HEK293 (cell line): ENCODE measurements around the gene TNNI3.

Experiments
- CTCF ChIA-PET: fragments of 350-600 bp; formaldehyde crosslinking; extraction: SDS; loops from one replicate; lab custom pipeline; 2021; ENCODE audit warnings: antibody characterized with exemption; lab: Yijun Ruan, JAX
- POLR2A ChIA-PET: fragments of 300-600 bp; formaldehyde crosslinking; extraction: SDS; loops from one replicate; lab custom pipeline; 2020; ENCODE audit warnings: antibody characterized with exemption, inconsistent platforms; lab: Yijun Ruan, JAX
- H3K27ac ChIP-seq: fragments of 200-500 bp; sonication (Bioruptor generic); 2 replicates; pipeline ENCODE4 v1.5.1; 2014; ENCODE audit warnings: low read depth, low read length, control low read depth, inconsistent platforms; ENCODE audit errors: extremely low read depth
- H3K36me3 ChIP-seq, 2 experiments: fragments of 200-500 bp in 1 of 2; sonication (Bioruptor generic) in 1 of 2; 1 replicate in 1 of 2; 2 replicates in 1 of 2; pipeline ENCODE4 v1.5.1; 2014 to 2017; ENCODE audit warnings: inconsistent platforms in 2 of 2, low read length in 2 of 2; ENCODE audit not compliant: control insufficient read depth in 2 of 2, insufficient read depth in 1 of 2
- H3K4me1 ChIP-seq: fragments of 200-500 bp; sonication (Bioruptor generic); 2 replicates; pipeline ENCODE4 v1.5.1; 2014; ENCODE audit warnings: mild to moderate bottlenecking, low read length, inconsistent platforms; ENCODE audit not compliant: control insufficient read depth, insufficient read depth
- H3K4me3 ChIP-seq: 2 replicates; pipeline ENCODE4 v1.5.1; 2011; ENCODE audit warnings: low read depth, mild to moderate bottlenecking, control low read depth, low read length, moderate library complexity
- H3K9me3 ChIP-seq: fragments of 200-500 bp; sonication (Bioruptor generic); 2 replicates; pipeline ENCODE4 v1.5.1; 2014; ENCODE audit warnings: low read depth, low read length, inconsistent platforms; ENCODE audit not compliant: control insufficient read depth, insufficient read depth
- BCL11A ChIP-seq: fragments of 450-650 bp; formaldehyde crosslinking; IDR thresholded peaks from 2 replicates; pipeline ENCODE4 v1.5.1; 2016; ENCODE audit warnings: low read depth, missing biosample characterization, missing genetic modification characterization
- KLF10 ChIP-seq: fragments of 450-650 bp; IDR thresholded peaks from 2 replicates; pipeline ENCODE4 v1.5.1; 2018; ENCODE audit warnings: missing biosample characterization, mild to moderate bottlenecking, missing genetic modification characterization
- OVOL3 ChIP-seq: fragments of 450-650 bp; formaldehyde crosslinking; IDR thresholded peaks from 2 replicates; pipeline ENCODE4 v1.5.1; 2016; ENCODE audit warnings: missing biosample characterization, missing genetic modification characterization
- TRIM28 ChIP-seq: IDR thresholded peaks from 2 replicates; pipeline ENCODE4 v1.6.1; 2011; ENCODE audit warnings: low read length, control low read depth, borderline replicate concordance
- ZBTB48 ChIP-seq: fragments of 450-650 bp; formaldehyde crosslinking; IDR thresholded peaks from 2 replicates; pipeline ENCODE4 v1.5.1; 2016; ENCODE audit warnings: missing biosample characterization, missing genetic modification characterization
- ZFP37 ChIP-seq: fragments of 450-650 bp; formaldehyde crosslinking; IDR thresholded peaks from 2 replicates; pipeline ENCODE4 v1.5.1; 2016; ENCODE audit warnings: missing biosample characterization, missing genetic modification characterization
- ZIC2 ChIP-seq: fragments of 450-650 bp; formaldehyde crosslinking; IDR thresholded peaks from 2 replicates; pipeline ENCODE4 v1.5.1; 2016; ENCODE audit warnings: missing biosample characterization, missing genetic modification characterization
- ZNF133 ChIP-seq: fragments of 450-650 bp; formaldehyde crosslinking; IDR thresholded peaks from 2 replicates; pipeline ENCODE4 v1.5.1; 2016; ENCODE audit warnings: missing biosample characterization, missing genetic modification characterization
- ZNF138 ChIP-seq: fragments of 450-650 bp; formaldehyde crosslinking; IDR thresholded peaks from 2 replicates; pipeline ENCODE4 v1.5.1; 2016; ENCODE audit warnings: missing biosample characterization, missing genetic modification characterization, borderline replicate concordance
- ZNF155 ChIP-seq: fragments of 450-650 bp; formaldehyde crosslinking; IDR thresholded peaks from 2 replicates; pipeline ENCODE4 v1.5.1; 2016; ENCODE audit warnings: missing biosample characterization, missing genetic modification characterization
- ZNF19 ChIP-seq: fragments of 450-650 bp; formaldehyde crosslinking; IDR thresholded peaks from 2 replicates; pipeline ENCODE4; 2016; ENCODE audit warnings: missing biosample characterization, missing genetic modification characterization, low read depth
- ZNF24 ChIP-seq: fragments of 450-650 bp; formaldehyde crosslinking; IDR thresholded peaks from 2 replicates; pipeline ENCODE4 v1.5.1; 2016; ENCODE audit warnings: missing biosample characterization, missing genetic modification characterization
- ZNF311 ChIP-seq: fragments of 450-650 bp; formaldehyde crosslinking; IDR thresholded peaks from 2 replicates; pipeline ENCODE4 v1.5.1; 2017; ENCODE audit warnings: missing biosample characterization, missing genetic modification characterization, borderline replicate concordance
- ZNF404 ChIP-seq: fragments of 450-650 bp; formaldehyde crosslinking; IDR thresholded peaks from 2 replicates; pipeline ENCODE4 v1.5.1; 2017; ENCODE audit warnings: missing biosample characterization, missing genetic modification characterization
- ZNF416 ChIP-seq: fragments of 450-650 bp; formaldehyde crosslinking; IDR thresholded peaks from 2 replicates; pipeline ENCODE4 v1.5.1; 2016; ENCODE audit warnings: missing biosample characterization, missing genetic modification characterization
- ZNF571 ChIP-seq: fragments of 450-650 bp; formaldehyde crosslinking; IDR thresholded peaks from 2 replicates; pipeline ENCODE4 v1.5.0; 2017; ENCODE audit warnings: missing biosample characterization, missing genetic modification characterization
- ZNF658 ChIP-seq: fragments of 450-650 bp; formaldehyde crosslinking; IDR thresholded peaks from 2 replicates; pipeline ENCODE4; 2016; ENCODE audit warnings: missing biosample characterization, missing genetic modification characterization
- ZNF701 ChIP-seq: fragments of 450-650 bp; formaldehyde crosslinking; IDR thresholded peaks from 2 replicates; pipeline ENCODE4 v1.5.1; 2016; ENCODE audit warnings: missing biosample characterization, missing genetic modification characterization
- ZNF76 ChIP-seq: fragments of 450-650 bp; formaldehyde crosslinking; IDR thresholded peaks from 2 replicates; pipeline ENCODE4; 2016; ENCODE audit warnings: low read depth, missing biosample characterization, missing genetic modification characterization, borderline replicate concordance
- ZNF776 ChIP-seq: fragments of 450-650 bp; formaldehyde crosslinking; IDR thresholded peaks from 2 replicates; pipeline ENCODE4 v1.5.0; 2017; ENCODE audit warnings: missing biosample characterization, missing genetic modification characterization, borderline replicate concordance
- TF ChIP-seq, protein P1 (sequence below): fragments of 450-650 bp; formaldehyde crosslinking; IDR thresholded peaks from 2 replicates; pipeline ENCODE4 v1.5.1; 2016; ENCODE audit warnings: missing biosample characterization, missing genetic modification characterization
- TF ChIP-seq, protein P2 (sequence below): fragments of 450-650 bp; formaldehyde crosslinking; IDR thresholded peaks from 2 replicates; pipeline ENCODE4 v1.5.1; 2016; ENCODE audit warnings: missing biosample characterization, missing genetic modification characterization
- TF ChIP-seq, protein P3 (sequence below): fragments of 450-650 bp; formaldehyde crosslinking; IDR thresholded peaks from 2 replicates; pipeline ENCODE4 v1.5.1; 2017; ENCODE audit warnings: missing biosample characterization, missing genetic modification characterization
- TF ChIP-seq, protein P4 (sequence below): fragments of 450-650 bp; formaldehyde crosslinking; IDR thresholded peaks from 2 replicates; pipeline ENCODE4 v1.5.1; 2017; ENCODE audit warnings: missing biosample characterization, missing genetic modification characterization
- TF ChIP-seq, protein P5 (sequence below): fragments of 450-650 bp; formaldehyde crosslinking; IDR thresholded peaks from 2 replicates; pipeline ENCODE4 v1.5.1; 2016; ENCODE audit warnings: missing biosample characterization, missing genetic modification characterization
- TF ChIP-seq, protein P6 (sequence below): fragments of 450-650 bp; formaldehyde crosslinking; IDR thresholded peaks from 2 replicates; pipeline ENCODE4 v1.5.1; 2017; ENCODE audit warnings: missing biosample characterization, missing genetic modification characterization

TNNI3 gene

DNA sequence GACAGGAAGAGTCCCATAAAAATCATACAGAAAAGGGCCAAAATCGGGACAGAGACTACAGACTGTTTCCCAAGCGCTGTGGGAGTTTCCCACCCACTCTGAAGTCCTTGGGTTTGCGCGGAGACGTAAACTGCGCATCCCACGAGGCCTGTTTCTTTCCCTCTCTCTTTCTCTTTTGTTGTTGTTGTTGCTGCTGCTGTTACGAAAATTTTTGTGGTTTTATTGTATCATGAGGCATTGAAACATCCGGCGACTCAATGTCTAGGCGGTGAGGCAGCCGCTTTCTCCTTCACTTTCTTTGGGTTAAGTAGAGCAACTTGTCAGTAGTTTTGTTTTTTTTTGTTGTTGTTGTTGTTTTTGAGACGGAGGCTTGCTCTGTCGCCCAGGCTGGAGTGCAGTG lies 38.5 kb downstream of the TNNI3 start:
- ChIA-PET CTCF (interaction anchor here (1.0 to 1.4 kb wide), 2 partner anchors 17 to 299 kb away, joined by 4 read pairs; no protein-coding TSS in a partner anchor), POLR2A (no interaction called here)
- peaks cover 12% of the 10 kb centered on the region for H3K4me1 ChIP-seq
- H3K9me3 ChIP-seq: no peaks in the 10 kb centered on the region
- no peak overlapping the region for H3K4me3 ChIP-seq
- TF ChIP-seq TRIM28: no peak
- TF ChIP-seq ZFP37 (tag by site-specific recombination): no peak
- TF ChIP-seq ZNF571 (tag by site-specific recombination): no peak
- TF ChIP-seq, protein P1, sequence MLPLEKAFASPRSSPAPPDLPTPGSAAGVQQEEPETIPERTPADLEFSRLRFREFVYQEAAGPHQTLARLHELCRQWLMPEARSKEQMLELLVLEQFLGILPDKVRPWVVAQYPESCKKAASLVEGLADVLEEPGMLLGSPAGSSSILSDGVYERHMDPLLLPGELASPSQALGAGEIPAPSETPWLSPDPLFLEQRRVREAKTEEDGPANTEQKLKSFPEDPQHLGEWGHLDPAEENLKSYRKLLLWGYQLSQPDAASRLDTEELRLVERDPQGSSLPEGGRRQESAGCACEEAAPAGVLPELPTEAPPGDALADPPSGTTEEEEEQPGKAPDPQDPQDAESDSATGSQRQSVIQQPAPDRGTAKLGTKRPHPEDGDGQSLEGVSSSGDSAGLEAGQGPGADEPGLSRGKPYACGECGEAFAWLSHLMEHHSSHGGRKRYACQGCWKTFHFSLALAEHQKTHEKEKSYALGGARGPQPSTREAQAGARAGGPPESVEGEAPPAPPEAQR (tag by site-specific recombination): no peak
- H3K27ac ChIP-seq: no peak overlapping the region
- no peaks in the 10 kb centered on the region for H3K36me3 ChIP-seq

DNA sequence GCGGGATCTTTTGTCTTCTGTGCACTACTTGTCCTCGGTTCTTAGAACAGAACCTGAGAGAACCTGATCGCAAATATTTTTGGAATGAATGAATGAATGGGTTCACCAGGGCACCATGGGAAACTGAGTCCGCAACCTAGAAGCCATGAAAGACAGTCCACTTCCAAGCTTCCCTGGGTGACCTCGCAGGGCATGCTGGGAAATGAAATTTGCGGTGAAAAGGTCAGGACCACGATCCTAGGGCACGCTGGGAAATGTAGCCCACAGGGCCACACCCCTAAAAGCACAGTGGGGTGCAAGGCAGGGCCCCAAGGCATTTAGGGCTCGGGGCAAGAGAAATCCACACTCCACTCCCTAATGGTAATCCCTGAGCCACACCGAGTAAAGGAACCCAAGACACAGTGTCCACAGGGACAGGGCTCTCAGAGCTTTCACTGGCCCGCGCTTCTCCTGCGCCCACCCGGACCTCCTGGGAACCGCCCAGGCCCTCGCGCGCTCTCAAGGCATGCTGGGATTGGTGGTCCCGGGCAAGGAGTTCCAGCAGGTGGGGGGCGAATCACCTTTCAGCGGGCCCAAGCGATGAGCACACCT lies 39.0 kb downstream of the TNNI3 start:
- TF ChIP-seq ZNF76 (tag by site-specific recombination) (peak; percentile 87), ZNF416 (tag by site-specific recombination) (no peak), ZNF138 (tag by site-specific recombination) (no peak), ZNF19 (tag by site-specific recombination) (no peak), ZNF133 (tag by site-specific recombination) (no peak), BCL11A (tag by site-specific recombination) (no peak), ZNF404 (no peak), KLF10 (tag by site-specific recombination) (no peak), ZNF311 (tag by site-specific recombination) (no peak), ZNF155 (no peak), ZIC2 (0 out of 2 replicates have a peak, but pooled peaks have one; percentile 14), ZNF776 (tag by site-specific recombination) (no peak), OVOL3 (tag by site-specific recombination) (no peak), ZNF658 (tag by site-specific recombination) (no peak), ZNF24 (peak; percentile 99), ZBTB48 (tag by site-specific recombination) (peak; percentile 80), ZNF701 (no peak)
- TF ChIP-seq, protein P2, sequence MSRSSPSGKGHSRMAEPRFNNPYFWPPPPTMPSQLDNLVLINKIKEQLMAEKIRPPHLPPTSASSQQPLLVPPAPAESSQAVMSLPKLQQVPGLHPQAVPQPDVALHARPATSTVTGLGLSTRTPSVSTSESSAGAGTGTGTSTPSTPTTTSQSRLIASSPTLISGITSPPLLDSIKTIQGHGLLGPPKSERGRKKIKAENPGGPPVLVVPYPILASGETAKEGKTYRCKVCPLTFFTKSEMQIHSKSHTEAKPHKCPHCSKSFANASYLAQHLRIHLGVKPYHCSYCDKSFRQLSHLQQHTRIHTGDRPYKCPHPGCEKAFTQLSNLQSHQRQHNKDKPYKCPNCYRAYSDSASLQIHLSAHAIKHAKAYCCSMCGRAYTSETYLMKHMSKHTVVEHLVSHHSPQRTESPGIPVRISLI (tag by site-specific recombination): no peak
- TF ChIP-seq, protein P3, sequence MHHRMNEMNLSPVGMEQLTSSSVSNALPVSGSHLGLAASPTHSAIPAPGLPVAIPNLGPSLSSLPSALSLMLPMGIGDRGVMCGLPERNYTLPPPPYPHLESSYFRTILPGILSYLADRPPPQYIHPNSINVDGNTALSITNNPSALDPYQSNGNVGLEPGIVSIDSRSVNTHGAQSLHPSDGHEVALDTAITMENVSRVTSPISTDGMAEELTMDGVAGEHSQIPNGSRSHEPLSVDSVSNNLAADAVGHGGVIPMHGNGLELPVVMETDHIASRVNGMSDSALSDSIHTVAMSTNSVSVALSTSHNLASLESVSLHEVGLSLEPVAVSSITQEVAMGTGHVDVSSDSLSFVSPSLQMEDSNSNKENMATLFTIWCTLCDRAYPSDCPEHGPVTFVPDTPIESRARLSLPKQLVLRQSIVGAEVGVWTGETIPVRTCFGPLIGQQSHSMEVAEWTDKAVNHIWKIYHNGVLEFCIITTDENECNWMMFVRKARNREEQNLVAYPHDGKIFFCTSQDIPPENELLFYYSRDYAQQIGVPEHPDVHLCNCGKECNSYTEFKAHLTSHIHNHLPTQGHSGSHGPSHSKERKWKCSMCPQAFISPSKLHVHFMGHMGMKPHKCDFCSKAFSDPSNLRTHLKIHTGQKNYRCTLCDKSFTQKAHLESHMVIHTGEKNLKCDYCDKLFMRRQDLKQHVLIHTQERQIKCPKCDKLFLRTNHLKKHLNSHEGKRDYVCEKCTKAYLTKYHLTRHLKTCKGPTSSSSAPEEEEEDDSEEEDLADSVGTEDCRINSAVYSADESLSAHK: no peak
- TF ChIP-seq, protein P4, sequence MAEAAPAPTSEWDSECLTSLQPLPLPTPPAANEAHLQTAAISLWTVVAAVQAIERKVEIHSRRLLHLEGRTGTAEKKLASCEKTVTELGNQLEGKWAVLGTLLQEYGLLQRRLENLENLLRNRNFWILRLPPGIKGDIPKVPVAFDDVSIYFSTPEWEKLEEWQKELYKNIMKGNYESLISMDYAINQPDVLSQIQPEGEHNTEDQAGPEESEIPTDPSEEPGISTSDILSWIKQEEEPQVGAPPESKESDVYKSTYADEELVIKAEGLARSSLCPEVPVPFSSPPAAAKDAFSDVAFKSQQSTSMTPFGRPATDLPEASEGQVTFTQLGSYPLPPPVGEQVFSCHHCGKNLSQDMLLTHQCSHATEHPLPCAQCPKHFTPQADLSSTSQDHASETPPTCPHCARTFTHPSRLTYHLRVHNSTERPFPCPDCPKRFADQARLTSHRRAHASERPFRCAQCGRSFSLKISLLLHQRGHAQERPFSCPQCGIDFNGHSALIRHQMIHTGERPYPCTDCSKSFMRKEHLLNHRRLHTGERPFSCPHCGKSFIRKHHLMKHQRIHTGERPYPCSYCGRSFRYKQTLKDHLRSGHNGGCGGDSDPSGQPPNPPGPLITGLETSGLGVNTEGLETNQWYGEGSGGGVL (tag by site-specific recombination): no peak
- TF ChIP-seq, protein P5, sequence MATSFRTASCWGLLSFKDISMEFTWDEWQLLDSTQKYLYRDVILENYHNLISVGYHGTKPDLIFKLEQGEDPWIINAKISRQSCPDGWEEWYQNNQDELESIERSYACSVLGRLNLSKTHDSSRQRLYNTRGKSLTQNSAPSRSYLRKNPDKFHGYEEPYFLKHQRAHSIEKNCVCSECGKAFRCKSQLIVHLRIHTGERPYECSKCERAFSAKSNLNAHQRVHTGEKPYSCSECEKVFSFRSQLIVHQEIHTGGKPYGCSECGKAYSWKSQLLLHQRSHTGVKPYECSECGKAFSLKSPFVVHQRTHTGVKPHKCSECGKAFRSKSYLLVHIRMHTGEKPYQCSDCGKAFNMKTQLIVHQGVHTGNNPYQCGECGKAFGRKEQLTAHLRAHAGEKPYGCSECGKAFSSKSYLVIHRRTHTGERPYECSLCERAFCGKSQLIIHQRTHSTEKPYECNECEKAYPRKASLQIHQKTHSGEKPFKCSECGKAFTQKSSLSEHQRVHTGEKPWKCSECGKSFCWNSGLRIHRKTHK (tag by site-specific recombination): no peak
- TF ChIP-seq, protein P6, sequence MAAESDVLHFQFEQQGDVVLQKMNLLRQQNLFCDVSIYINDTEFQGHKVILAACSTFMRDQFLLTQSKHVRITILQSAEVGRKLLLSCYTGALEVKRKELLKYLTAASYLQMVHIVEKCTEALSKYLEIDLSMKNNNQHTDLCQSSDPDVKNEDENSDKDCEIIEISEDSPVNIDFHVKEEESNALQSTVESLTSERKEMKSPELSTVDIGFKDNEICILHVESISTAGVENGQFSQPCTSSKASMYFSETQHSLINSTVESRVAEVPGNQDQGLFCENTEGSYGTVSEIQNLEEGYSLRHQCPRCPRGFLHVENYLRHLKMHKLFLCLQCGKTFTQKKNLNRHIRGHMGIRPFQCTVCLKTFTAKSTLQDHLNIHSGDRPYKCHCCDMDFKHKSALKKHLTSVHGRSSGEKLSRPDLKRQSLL (tag by site-specific recombination): no peak
- ChIA-PET POLR2A (interaction anchor here (0.6 to 2.7 kb wide), 11 partner anchors 13 to 536 kb away, joined by 3 to 16 read pairs (median 7); partner anchors contain the start of genes U2AF2, UBE2S and ZNF628), CTCF (interaction anchor here (0.6 to 1.5 kb wide), 6 partner anchors 14 to 299 kb away, joined by 3 to 4 read pairs (median 4); partner anchors contain the start of gene DNAAF3)
- H3K4me3 ChIP-seq: peak overlapping the region; percentile 78
- no peaks in the 10 kb centered on the region for H3K36me3 ChIP-seq
- peak overlapping the region; percentile 42; the same call in 1 of the 2 replicates for H3K27ac ChIP-seq
- no peaks in the 10 kb centered on the region for H3K9me3 ChIP-seq
- peaks cover 17% of the 10 kb centered on the region for H3K4me1 ChIP-seq
